Measurements from ENCODE around the gene NFIB.

Gene NFIB

DNA sequence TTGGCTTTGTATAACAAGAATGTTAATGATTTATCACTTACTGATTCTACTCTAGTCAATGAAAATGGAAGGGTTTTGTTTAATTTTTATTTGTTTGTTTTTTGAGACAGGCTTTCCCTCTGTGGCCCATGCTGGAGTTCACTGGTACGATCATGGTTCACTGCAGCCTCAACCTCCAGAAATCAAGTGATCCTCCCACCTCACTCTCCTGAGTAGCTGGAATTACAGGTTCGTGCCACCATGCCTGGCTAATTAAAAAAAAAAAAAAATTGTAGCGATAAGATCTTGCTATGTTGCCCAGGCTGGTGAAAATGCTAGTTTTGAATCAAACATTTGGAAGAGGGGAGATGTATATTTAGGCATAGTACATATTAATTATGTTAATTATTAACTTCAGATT lies 209.4 kb downstream of the NFIB start:
- DNase-seq (ENCODE audit: low spot score): no peak

DNA sequence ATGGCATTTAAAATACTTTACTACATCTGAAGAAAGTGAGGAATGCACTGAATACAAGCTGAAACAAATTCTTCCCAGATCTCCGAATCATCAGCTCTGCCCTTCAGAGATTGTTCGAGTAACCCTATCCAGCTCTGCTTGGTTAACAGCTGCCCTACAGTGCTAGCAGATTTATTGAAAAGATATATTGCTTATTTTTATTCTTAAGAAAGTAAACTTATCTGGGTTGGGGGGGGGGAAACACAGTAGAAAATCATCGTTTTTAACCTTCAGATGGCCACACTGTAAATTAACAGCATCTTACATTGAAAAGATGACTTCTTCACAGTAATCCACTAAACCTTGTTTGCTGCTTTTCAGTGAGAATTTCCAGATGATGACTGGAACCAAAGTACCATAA lies 210.8 kb downstream of the NFIB start:
- DNase-seq (ENCODE audit: low spot score): no peak

- no peak for DNase-seq (ENCODE audit: low spot score)
These were observed 214.2 kb downstream of the NFIB start for GRCh38 chr9:14099737-14100136.

- no peak for DNase-seq (ENCODE audit: low spot score)
These were observed 215.3 kb downstream of the NFIB start for GRCh38 chr9:14098486-14099180.

GRCh38 chr9:14097666-14098415 lies 216.1 kb downstream of the NFIB start:
- DNase-seq (ENCODE audit: low spot score): no peak

DNA sequence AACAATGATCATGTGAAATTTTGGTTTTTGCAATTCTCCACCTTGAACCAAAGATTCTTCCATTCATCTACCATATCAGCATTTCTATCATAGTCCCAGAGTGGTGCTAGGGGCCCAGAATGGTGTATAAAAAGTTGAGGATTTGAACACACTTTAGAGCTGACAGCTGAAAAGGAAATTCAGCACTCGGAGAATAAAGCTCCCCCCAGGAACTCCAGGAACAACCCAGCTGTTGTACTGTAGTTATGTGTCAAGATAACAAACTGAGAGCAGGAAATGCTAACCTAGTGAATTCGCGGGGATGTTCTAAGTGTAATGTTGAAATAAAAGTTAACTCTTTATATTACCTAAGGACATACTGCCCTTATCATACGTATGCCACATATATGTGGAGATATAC lies 216.7 kb downstream of the NFIB start:
- DNase-seq (ENCODE audit: low spot score): no peak

DNA sequence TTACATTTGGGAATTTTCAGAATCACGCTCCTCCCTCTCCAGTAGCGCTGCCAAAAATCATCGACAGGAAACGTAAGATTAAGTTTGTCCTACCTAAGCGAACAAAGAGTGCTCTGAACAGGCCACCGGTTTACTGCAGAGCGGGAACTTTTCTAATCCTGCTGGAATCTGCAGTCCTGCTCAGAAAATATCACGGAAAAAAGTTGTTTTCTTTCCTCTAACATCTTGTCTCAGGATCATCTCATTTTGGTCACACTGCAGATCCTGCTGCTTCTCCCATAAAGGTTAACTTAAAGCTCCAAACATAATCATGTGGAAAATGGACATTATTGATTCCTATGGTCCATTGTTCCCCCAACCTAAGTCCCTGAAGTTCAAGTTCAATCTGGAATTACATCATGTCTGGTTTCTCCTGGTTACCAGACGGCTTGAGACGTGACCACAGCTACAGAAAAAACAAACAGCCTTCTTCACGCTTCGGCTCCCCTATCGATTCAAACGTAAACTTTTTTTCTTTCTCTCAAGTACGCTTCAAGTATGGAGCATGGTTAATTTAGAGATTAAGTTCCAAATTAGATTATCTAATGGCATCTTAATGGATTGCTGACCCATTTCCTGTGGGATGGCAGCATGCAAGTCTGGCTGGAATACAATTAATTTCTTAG lies 217.6 kb downstream of the NFIB start:
- no peak for DNase-seq (ENCODE audit: low spot score)

DNA sequence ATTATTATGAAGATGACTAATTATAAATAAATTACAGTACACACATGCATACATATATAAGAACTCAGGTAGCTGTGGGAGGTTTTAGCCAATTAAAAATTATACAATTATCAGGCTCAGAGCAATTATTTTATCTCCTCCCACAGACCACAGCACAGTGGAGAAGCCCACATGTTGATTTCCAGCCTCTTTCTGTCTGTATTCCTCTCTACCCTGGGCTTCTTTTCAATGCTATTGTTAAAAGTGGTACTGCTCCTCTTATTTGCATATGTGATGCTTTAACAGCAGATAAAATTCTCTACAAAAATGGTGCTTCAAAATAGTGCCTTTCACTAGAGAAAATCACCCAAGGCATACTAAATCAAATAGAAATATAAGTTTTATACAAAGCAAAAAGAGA lies 218.7 kb downstream of the NFIB start:
- DNase-seq (ENCODE audit: low spot score): no peak

DNA sequence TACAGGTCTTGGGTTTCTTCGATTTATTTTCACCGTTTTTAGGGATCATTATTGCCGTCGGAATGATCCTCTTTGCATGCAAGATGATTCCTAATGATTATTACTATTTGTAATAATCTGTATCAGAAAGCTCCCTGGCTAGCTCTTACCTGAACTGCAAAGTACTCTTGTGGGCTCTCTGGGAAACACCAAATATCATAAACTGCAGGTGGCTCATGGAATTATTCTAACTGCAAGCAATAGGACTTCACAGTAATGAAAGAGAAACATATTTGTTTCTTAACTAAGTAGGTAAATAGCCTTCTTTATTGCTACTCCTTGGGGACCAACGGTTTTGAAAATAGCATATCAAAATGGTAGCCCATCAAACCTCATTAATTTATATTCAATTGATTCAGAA lies 219.4 kb downstream of the NFIB start:
- no peak for DNase-seq (ENCODE audit: low spot score)

- DNase-seq (ENCODE audit: low spot score): no peak
These were observed 221.6 kb downstream of the NFIB start for GRCh38 chr9:14092344-14092743.

- DNase-seq (ENCODE audit: low spot score): no peak
These were observed 224.7 kb downstream of the NFIB start for GRCh38 chr9:14089051-14089803.

DNA sequence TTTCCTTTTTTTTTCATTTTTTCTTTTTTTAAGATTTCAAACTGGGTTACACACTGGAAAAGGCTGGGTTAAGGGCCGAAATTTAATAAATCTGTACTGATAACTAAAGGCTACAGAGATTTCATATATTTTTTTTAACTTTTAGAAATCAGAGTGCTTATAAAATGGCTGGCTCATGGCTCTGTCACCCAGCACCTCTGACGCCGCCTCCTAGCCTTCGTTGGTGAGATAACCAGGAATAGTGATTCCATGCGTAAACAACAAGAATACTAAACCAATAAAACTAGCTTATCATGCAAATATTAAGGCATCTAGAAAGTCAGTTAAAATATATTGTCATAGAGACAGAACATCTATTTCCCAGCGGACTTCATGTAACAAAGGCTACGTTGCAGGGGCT lies 226.4 kb downstream of the NFIB start:
- no peak for DNase-seq (ENCODE audit: low spot score)

DNA sequence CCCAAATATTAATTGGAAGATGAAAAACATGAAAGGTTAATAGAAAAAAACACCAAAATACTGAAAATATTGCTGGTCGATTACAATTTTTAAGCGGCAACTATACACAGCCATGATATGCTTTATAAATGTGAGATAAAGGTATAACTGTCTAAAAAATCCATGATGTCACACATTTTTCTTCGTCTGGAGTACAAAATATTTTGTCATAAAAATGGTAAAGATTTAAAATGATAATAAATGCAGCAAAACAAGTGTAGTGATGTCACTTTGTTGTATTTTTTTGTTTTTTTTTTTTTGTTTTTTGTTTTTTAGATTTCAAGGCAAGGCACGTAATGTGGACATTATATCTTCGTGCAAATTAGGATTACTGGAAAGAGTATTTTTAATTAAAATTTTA lies 227.4 kb downstream of the NFIB start:
- no peak for DNase-seq (ENCODE audit: low spot score)

DNA sequence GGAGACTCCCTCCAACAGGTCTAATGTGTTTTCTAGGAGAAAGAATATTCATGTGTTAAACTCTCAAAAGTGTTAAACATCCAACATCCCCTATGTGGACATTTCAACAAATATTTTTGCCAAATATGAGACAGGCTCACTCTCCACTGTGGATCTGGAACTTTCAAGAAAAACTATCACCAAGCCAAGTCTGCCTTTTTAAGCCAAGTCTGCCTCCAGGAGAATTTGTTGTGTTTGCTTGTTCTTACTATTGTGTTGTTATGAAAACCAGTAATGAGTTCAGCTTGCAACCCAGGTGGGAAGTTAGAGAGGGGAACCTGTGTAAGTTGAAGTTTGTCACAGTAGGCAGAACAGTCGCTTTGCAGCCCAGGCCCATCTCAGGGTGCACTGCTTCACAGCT lies 228.1 kb downstream of the NFIB start:
- no peak for DNase-seq (ENCODE audit: low spot score)

DNA sequence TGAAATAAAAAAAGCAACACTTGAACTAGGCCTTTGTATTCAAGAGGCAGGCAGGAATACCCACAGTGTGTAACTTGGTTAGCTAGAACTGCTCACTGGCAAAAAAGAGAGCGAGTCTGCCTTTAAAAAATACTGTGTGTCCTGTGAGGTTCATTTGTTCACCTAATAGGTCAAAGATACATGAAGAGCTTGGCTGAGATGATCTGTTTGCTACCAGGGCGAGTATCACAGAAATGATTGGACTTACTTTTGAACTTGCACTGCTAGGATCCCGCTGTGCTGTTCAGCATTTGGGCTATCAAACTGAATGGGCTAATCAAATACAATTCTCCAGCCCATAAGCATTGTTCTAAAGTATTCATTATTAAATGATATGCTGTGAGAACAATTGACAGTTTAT lies 229.1 kb downstream of the NFIB start:
- DNase-seq (ENCODE audit: low spot score): no peak

DNA sequence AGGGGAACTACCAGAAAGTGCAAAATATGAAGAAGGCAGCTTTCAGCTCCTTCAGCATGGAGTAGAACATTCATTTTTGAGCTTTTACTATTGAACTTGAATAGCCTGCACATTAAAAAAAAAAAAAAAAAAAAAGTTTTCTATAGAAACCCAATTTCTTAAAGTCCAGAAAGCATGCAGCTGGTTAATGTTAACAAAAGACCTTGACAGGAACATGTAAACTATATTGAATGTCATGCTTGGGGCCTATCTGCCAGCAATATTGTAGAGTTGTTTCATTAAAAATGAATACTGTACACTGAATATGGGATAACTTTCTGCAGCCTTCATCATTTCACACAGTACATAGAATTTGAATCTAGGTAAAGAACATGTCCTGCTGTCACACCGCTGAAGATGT lies 230.6 kb downstream of the NFIB start:
- DNase-seq (ENCODE audit: low spot score): no peak

- no peak for DNase-seq (ENCODE audit: low spot score)
These were observed 231.2 kb downstream of the NFIB start for GRCh38 chr9:14082732-14083131.

DNA sequence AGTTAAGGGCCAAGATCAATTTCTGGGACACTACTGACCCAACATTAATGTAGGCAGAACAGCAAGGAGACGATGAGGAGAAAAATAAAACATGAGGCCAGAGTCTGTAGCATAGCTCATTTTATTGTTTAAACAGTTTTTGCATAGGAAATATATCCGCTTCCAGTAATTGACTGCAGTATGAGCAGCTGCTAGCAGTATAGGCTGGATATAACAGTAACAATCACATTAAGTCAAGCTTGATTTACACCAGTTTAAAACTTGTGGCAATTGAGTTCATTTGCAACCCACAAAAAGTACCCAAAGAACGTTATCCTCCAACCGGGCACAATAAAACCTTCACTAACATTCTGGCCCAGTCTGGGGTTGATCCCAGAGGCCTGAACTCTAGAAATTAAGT lies 232.2 kb downstream of the NFIB start:
- DNase-seq (ENCODE audit: low spot score): no peak

DNA sequence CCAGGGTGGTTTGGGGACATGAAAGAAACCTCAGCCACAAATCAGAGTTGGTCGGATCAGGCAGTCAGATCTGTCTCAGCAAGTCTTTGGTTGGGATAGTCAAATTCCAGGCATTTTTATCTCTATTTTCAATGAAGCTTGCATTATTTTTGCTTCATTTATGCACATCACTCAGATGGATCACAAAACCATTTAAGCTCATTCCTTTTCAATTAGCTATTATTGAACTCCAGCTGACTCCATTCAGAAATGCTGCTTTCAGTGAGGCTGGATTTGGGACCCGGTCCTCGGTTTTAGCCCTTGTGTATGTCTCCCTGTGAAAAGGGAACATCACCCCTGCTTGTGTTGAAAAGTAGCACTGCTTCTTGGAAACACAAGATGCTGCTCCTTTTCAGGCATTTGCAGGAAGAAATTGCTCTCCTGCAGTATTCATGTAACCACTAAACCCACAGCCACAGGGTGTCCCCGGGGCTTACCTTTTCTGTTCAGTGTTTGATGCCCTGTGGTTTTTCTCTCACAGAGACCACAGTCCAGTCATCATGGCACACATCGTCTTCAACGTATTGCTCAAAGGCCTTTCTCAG lies 232.9 kb downstream of the NFIB start:
- no peak for DNase-seq (ENCODE audit: low spot score)

DNA sequence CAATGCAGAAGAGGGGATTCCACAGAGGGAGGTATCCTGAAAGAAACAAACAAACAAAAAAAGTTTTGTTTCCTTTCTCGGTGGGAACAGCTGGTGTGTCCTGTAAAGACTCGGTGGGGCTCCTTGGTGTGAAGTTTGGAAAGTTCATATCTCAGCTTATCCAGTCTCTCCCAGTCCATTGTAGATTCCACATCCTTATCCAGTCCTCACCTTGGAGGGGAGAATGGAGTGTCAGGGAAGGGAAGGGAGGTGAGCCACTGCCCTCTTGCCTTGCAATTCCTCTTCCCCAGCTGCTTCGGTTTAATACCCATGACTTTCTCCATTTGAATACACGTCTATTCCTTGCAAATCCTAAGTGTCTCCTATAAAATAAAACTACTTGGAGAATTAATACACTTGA lies 234.5 kb downstream of the NFIB start:
- DNase-seq (ENCODE audit: low spot score): no peak

GRCh38 chr9:14077672-14078071 lies 236.3 kb downstream of the NFIB start:
- DNase-seq (ENCODE audit: low spot score): no peak

DNA sequence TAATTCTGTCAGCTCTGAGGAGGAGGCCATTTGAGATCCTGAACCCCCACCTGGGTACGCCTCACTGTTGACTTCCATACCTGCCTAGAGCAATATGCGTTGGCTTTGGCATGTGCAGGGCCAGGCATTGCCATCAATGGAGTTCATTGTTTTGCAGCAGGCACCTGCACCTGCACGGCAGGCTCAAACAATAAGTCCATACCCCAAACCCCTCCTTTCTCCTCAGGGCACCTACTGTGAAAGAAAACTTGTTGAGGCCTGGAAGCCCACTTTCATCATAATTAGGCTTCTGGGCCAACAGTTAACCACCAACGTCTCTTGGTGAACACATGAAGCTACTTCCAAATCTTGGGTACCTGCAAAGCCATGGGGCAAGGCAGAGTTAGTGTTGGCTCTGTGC lies 238.7 kb downstream of the NFIB start:
- no peak for DNase-seq (ENCODE audit: low spot score)
